DOHH2 (cell line): Measurements from ENCODE around the gene PDZRN4.

Experiments used
- H3F3A ChIP-seq: fragments of 200-600 bp; sonication (generic), shearing (Covaris generic); 2 replicates; pipeline ENCODE4 v1.6.0; 2016; ENCODE audit warnings: antibody characterized with exemption, mild to moderate bottlenecking; ENCODE audit not compliant: control insufficient read depth, insufficient read depth
- H3K27ac ChIP-seq: fragments of 200-600 bp; sonication (generic); 2 replicates; pipeline ENCODE4 v1.5.1; 2014; ENCODE audit warnings: low read depth, mild to moderate bottlenecking, low read length, moderate library complexity
- H3K27me3 ChIP-seq: fragments of 200-600 bp; sonication (generic); 2 replicates; pipeline ENCODE4 v1.6.1; 2014; ENCODE audit warnings: mild to moderate bottlenecking, low read length, mixed read lengths; ENCODE audit not compliant: control insufficient read depth
- H3K36me3 ChIP-seq: fragments of 200-600 bp; sonication (generic); 2 replicates; pipeline ENCODE4 v1.6.1; 2014; ENCODE audit warnings: mild to moderate bottlenecking, low read length, moderate library complexity, mixed read lengths; ENCODE audit not compliant: control insufficient read depth
- H3K4me1 ChIP-seq: fragments of 200-600 bp; sonication (generic); 2 replicates; pipeline ENCODE4 v1.6.1; 2014; ENCODE audit warnings: mild to moderate bottlenecking, low read length, mixed read lengths; ENCODE audit not compliant: control insufficient read depth
- H3K4me2 ChIP-seq: fragments of 200-600 bp; sonication (generic); 2 replicates; pipeline ENCODE4 v1.6.0; 2014; ENCODE audit warnings: mild to moderate bottlenecking, low read length, moderate library complexity
- H3K4me3 ChIP-seq: fragments of 200-600 bp; sonication (generic); 2 replicates; pipeline ENCODE4 v1.5.1; 2014; ENCODE audit warnings: mild to moderate bottlenecking, low read length, mixed read lengths
- H3K79me2 ChIP-seq: fragments of 200-600 bp; sonication (generic); 2 replicates; pipeline ENCODE4 v1.6.1; 2014; ENCODE audit warnings: mild to moderate bottlenecking, low read length, mixed read lengths; ENCODE audit not compliant: control insufficient read depth
- H3K9me2 ChIP-seq: fragments of 200-600 bp; sonication (generic); replicated peaks from 2 replicates; pipeline ENCODE4 v1.6.1; 2014; ENCODE audit warnings: mild to moderate bottlenecking, low read length, mixed read lengths; ENCODE audit not compliant: control insufficient read depth
- H3K9me3 ChIP-seq: fragments of 200-600 bp; sonication (generic); 2 replicates; pipeline ENCODE4 v1.6.1; 2014; ENCODE audit warnings: antibody characterized with exemption, low read length, mixed read lengths; ENCODE audit not compliant: control insufficient read depth, insufficient read depth
- H4K20me1 ChIP-seq: fragments of 200-600 bp; sonication (generic); 2 replicates; pipeline ENCODE4 v1.6.0; 2014; ENCODE audit warnings: low read depth, mild to moderate bottlenecking, antibody characterized with exemption, low read length, moderate library complexity; ENCODE audit not compliant: control insufficient read depth, insufficient read depth
- CTCF ChIP-seq: fragments of 200-600 bp; sonication (generic); IDR thresholded peaks from one replicate; pipeline ENCODE4 v1.5.1; 2014; ENCODE audit warnings: antibody characterized with exemption, mild to moderate bottlenecking, low read depth, low read length; ENCODE audit not compliant: poor library complexity, severe bottlenecking
- EZH2phosphoT487 ChIP-seq: fragments of 200-600 bp; sonication (generic); IDR thresholded peaks from 2 replicates; pipeline ENCODE4 v1.6.1; 2017; ENCODE audit warnings: borderline replicate concordance, mild to moderate bottlenecking, antibody characterized with exemption, low read length, moderate library complexity, mixed read lengths

Gene PDZRN4

GRCh38 chr12:41462312-41462711, 274.2 kb downstream of the PDZRN4 start:
- H3F3A ChIP-seq = no peaks in the 10 kb centered on the region
- H3K4me1 ChIP-seq = no peaks in the 10 kb centered on the region
- H3K79me2 ChIP-seq = no peaks in the 10 kb centered on the region
- no peaks in the 10 kb centered on the region for H3K9me2 ChIP-seq
- H3K4me2 ChIP-seq = no peak overlapping the region
- TF ChIP-seq CTCF (no peak), EZH2phosphoT487 (no peak)
- H4K20me1 ChIP-seq = no peaks in the 10 kb centered on the region
- no peaks in the 10 kb centered on the region for H3K27me3 ChIP-seq
- H3K4me3 ChIP-seq = no peak overlapping the region
- H3K9me3 ChIP-seq = no peaks in the 10 kb centered on the region
- H3K27ac ChIP-seq = no peak overlapping the region
- no peaks in the 10 kb centered on the region for H3K36me3 ChIP-seq

- H3K9me2 ChIP-seq = no peaks in the 10 kb centered on the region
- no peaks in the 10 kb centered on the region for H3K36me3 ChIP-seq
- no peaks in the 10 kb centered on the region for H3K9me3 ChIP-seq
- H3K79me2 ChIP-seq = no peaks in the 10 kb centered on the region
- no peak overlapping the region for H3K4me2 ChIP-seq
- H3K27me3 ChIP-seq = no peaks in the 10 kb centered on the region
- no peaks in the 10 kb centered on the region for H4K20me1 ChIP-seq
- no peaks in the 10 kb centered on the region for H3F3A ChIP-seq
- no peaks in the 10 kb centered on the region for H3K4me1 ChIP-seq
- no peak overlapping the region for H3K4me3 ChIP-seq
- H3K27ac ChIP-seq = no peak overlapping the region
- TF ChIP-seq EZH2phosphoT487 = no peak
- no peak for TF ChIP-seq CTCF
Measured at GRCh38 chr12:41465526-41465925, 277.4 kb downstream of the PDZRN4 start.

- no peaks in the 10 kb centered on the region for H3F3A ChIP-seq
- no peaks in the 10 kb centered on the region for H3K27me3 ChIP-seq
- H3K27ac ChIP-seq = no peak overlapping the region
- no peaks in the 10 kb centered on the region for H3K36me3 ChIP-seq
- no peaks in the 10 kb centered on the region for H4K20me1 ChIP-seq
- H3K4me2 ChIP-seq = no peak overlapping the region
- H3K4me1 ChIP-seq = no peaks in the 10 kb centered on the region
- H3K9me3 ChIP-seq = no peaks in the 10 kb centered on the region
- H3K9me2 ChIP-seq = no peaks in the 10 kb centered on the region
- no peak overlapping the region for H3K4me3 ChIP-seq
- no peaks in the 10 kb centered on the region for H3K79me2 ChIP-seq
- TF ChIP-seq EZH2phosphoT487 (no peak), CTCF (no peak)
Measured at GRCh38 chr12:41466300-41466699, 278.2 kb downstream of the PDZRN4 start.

GRCh38 chr12:41466802-41467201, 278.7 kb downstream of the PDZRN4 start:
- H3K79me2 ChIP-seq = no peaks in the 10 kb centered on the region
- H3K27ac ChIP-seq = no peak overlapping the region
- no peaks in the 10 kb centered on the region for H3K9me3 ChIP-seq
- H3F3A ChIP-seq = no peaks in the 10 kb centered on the region
- H3K36me3 ChIP-seq = no peaks in the 10 kb centered on the region
- H3K4me2 ChIP-seq = no peak overlapping the region
- H3K4me1 ChIP-seq = no peaks in the 10 kb centered on the region
- no peaks in the 10 kb centered on the region for H4K20me1 ChIP-seq
- no peak overlapping the region for H3K4me3 ChIP-seq
- TF ChIP-seq CTCF (no peak), EZH2phosphoT487 (no peak)
- no peaks in the 10 kb centered on the region for H3K9me2 ChIP-seq
- H3K27me3 ChIP-seq = no peaks in the 10 kb centered on the region
